ENCODE results near the gene PRDM13. TPM values are rescaled to one million over a fixed set of nuclear protein-coding genes. Genes with fewer than 3 reads are reported as not detected.

PRDM13 gene
- polyA plus RNA-seq = not detected in 2 replicates

GRCh38 chr6:99606656-99607415 lies at the start of gene PRDM13:
Gene PRDM13, plus strand, starts transcription at chr6:99606833. Its CDS starts 202 bp downstream, at chr6:99607035.

GRCh38 chr6:99568103-99568933 lies 38.3 kb upstream of the PRDM13 start, which contains the start of gene CCNC:
Gene CCNC, minus strand, starts transcription at chr6:99568660. Its CDS starts 133 bp downstream, at chr6:99568527.

Other genes starting within 250 kb of the PRDM13 start
- 48.5 and 65.9 TPM in 2 replicates for gene COQ3, start 212.6 kb upstream of the PRDM13 start, polyA plus RNA-seq
- 121 and 126 TPM in 2 replicates for gene PNISR, start 181.5 kb upstream of the PRDM13 start, polyA plus RNA-seq
- 17.6 and 26.4 TPM in 2 replicates for gene USP45, start 91.4 kb upstream of the PRDM13 start, polyA plus RNA-seq
- gene CCNC, start 38.2 kb upstream of the PRDM13 start, polyA plus RNA-seq = 144 and 148 TPM in 2 replicates